ENCODE measurements around the gene TRIM9.
"Not testable (repeated sequence)": the region's sequence is repeated elsewhere in the genome, so short reads cannot be mapped to it uniquely, and the experiment has no call there.

GRCh38 chr14:50994158-50994557 is 100.7 kb downstream of the TRIM9 start:
- TF ChIP-seq, protein P1, sequence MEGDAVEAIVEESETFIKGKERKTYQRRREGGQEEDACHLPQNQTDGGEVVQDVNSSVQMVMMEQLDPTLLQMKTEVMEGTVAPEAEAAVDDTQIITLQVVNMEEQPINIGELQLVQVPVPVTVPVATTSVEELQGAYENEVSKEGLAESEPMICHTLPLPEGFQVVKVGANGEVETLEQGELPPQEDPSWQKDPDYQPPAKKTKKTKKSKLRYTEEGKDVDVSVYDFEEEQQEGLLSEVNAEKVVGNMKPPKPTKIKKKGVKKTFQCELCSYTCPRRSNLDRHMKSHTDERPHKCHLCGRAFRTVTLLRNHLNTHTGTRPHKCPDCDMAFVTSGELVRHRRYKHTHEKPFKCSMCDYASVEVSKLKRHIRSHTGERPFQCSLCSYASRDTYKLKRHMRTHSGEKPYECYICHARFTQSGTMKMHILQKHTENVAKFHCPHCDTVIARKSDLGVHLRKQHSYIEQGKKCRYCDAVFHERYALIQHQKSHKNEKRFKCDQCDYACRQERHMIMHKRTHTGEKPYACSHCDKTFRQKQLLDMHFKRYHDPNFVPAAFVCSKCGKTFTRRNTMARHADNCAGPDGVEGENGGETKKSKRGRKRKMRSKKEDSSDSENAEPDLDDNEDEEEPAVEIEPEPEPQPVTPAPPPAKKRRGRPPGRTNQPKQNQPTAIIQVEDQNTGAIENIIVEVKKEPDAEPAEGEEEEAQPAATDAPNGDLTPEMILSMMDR (IDR thresholded peaks at IDR 0.05) = not testable (repeated sequence)
- TF ChIP-seq POLR2A (IDR thresholded peaks at IDR 0.05) = not testable (repeated sequence)
